ENCODE data around the gene PALLD.

DNA sequence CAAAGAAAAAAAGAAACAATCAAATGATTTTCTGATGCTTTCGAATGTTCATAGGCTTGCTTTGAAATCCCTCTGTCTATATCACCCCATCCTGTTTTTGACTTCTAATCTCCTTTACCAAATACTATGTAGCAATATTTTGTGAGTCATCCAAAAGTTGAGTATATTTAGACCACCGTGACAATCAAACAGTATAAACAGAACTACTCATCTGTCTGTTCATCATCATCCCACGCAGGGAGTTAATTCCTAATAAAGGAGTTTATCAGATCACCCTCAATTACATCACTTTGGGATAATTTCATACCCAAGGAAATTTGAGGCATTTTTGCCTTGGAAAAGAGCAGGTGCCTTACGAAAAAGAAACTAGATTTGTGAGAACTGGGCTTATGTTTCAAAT lies 300.3 kb downstream of the PALLD start:
- TF ChIP-seq, protein P1, sequence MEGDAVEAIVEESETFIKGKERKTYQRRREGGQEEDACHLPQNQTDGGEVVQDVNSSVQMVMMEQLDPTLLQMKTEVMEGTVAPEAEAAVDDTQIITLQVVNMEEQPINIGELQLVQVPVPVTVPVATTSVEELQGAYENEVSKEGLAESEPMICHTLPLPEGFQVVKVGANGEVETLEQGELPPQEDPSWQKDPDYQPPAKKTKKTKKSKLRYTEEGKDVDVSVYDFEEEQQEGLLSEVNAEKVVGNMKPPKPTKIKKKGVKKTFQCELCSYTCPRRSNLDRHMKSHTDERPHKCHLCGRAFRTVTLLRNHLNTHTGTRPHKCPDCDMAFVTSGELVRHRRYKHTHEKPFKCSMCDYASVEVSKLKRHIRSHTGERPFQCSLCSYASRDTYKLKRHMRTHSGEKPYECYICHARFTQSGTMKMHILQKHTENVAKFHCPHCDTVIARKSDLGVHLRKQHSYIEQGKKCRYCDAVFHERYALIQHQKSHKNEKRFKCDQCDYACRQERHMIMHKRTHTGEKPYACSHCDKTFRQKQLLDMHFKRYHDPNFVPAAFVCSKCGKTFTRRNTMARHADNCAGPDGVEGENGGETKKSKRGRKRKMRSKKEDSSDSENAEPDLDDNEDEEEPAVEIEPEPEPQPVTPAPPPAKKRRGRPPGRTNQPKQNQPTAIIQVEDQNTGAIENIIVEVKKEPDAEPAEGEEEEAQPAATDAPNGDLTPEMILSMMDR (IDR thresholded peaks at IDR 0.05), result no peak
- no peak for TF ChIP-seq POLR2A (IDR thresholded peaks at IDR 0.05)

All from testis (tissue), 2 donors.